H1 (cell line): ENCODE data around the gene CDYL. TPM values are rescaled to one million over a fixed set of nuclear protein-coding genes. Genes with fewer than 3 reads are reported as not detected.

Experiments used
- CTCF ChIA-PET: fragments of 300-600 bp; sonication (Branson Sonifier 250); formaldehyde crosslinking; loops from one replicate; lab custom pipeline; 2021; ENCODE audit not compliant: partially characterized antibody; lab: Charles Lee
- POLR2A ChIA-PET: fragments of 300-600 bp; sonication (Branson Sonifier 250); formaldehyde crosslinking; loops from one replicate; lab custom pipeline; 2021; ENCODE audit warnings: inconsistent platforms; ENCODE audit not compliant: partially characterized antibody; lab: Charles Lee
- DNase-seq, 2 experiments: peaks; one replicate each; pipeline versions ENCODE4 v3.0.0 to v3.0.0-alpha.2; 2010 to 2022; ENCODE audit warnings: low spot score in 2 of 2, low read depth in 1 of 2, mixed read lengths in 1 of 2
- FAIRE-seq: peaks from 2 replicates; lab custom pipeline; 2011; peaks lifted over from hg19 to GRCh38; lab: Jason Lieb, UNC
- H2AFZ ChIP-seq: 2 replicates; pipeline ENCODE4 v1.8.1; 2012; ENCODE audit warnings: low read length, inconsistent platforms
- H2AK5ac ChIP-seq: 2 replicates; pipeline ENCODE4 v1.6.1; 2013; ENCODE audit warnings: low read depth, low read length
- H2BK120ac ChIP-seq: replicated peaks from 2 replicates; pipeline ENCODE3; 2013; ENCODE audit warnings: low read depth, low read length, inconsistent platforms
- H2BK12ac ChIP-seq: 2 replicates; pipeline ENCODE4 v1.6.1; 2013; ENCODE audit warnings: low read depth, low read length
- H2BK15ac ChIP-seq: 2 replicates; pipeline ENCODE4 v1.6.1; 2013; ENCODE audit warnings: low read length
- H2BK20ac ChIP-seq: 2 replicates; pipeline ENCODE4 v1.6.1; 2013; ENCODE audit warnings: low read length
- H2BK5ac ChIP-seq: 2 replicates; pipeline ENCODE4 v1.6.1; 2013; ENCODE audit warnings: low read depth, low read length
- H3K14ac ChIP-seq: 2 replicates; pipeline ENCODE4 v1.6.1; 2013; ENCODE audit warnings: inconsistent platforms; ENCODE audit not compliant: insufficient read length
- H3K18ac ChIP-seq: 2 replicates; pipeline ENCODE4 v1.6.1; 2013; ENCODE audit warnings: low read length; ENCODE audit errors: extremely low read depth
- H3K23ac ChIP-seq: 2 replicates; pipeline ENCODE4 v1.6.1; 2013; ENCODE audit warnings: inconsistent platforms; ENCODE audit not compliant: insufficient read length
- H3K23me2 ChIP-seq: 2 replicates; pipeline ENCODE4 v1.6.1; 2013; ENCODE audit warnings: low read depth, low read length
- H3K27ac ChIP-seq: 2 replicates; pipeline ENCODE4 v1.6.1; 2011; ENCODE audit warnings: low read depth, low read length, inconsistent platforms
- H3K27me3 ChIP-seq, 4 experiments: replicated peaks in 1 of 4; 1 replicate in 1 of 4; 2 replicates in 3 of 4; pipeline versions ENCODE4 v1.6.1 to v1.8.1; 2011 to 2013; ENCODE audit warnings: low read length in 3 of 4, mild to moderate bottlenecking in 3 of 4, inconsistent platforms in 2 of 4, mixed read lengths in 2 of 4, moderate library complexity in 1 of 4; ENCODE audit not compliant: control insufficient read depth in 3 of 4, insufficient read depth in 3 of 4; ENCODE audit errors: extremely low read depth in 1 of 4
- H3K36me3 ChIP-seq, 4 experiments: 2 replicates each; pipeline versions ENCODE4 v1.6.1 to v1.8.1; 2011 to 2013; ENCODE audit warnings: mild to moderate bottlenecking in 4 of 4, low read length in 3 of 4, moderate library complexity in 2 of 4, control low read depth in 1 of 4, inconsistent platforms in 1 of 4; ENCODE audit not compliant: insufficient read depth in 4 of 4, control insufficient read depth in 2 of 4
- H3K4ac ChIP-seq: replicated peaks from 2 replicates; pipeline ENCODE3; 2013; ENCODE audit warnings: low read length, low read depth, mixed read lengths, inconsistent platforms; ENCODE audit not compliant: insufficient read length
- H3K4me1 ChIP-seq, 4 experiments: replicated peaks in 1 of 4; 1 replicate in 1 of 4; 2 replicates in 3 of 4; pipeline versions ENCODE4 v1.6.1 to v1.8.1; 2011 to 2013; ENCODE audit warnings: low read length in 3 of 4, inconsistent platforms in 2 of 4, mixed read lengths in 1 of 4; ENCODE audit not compliant: insufficient read depth in 4 of 4, control insufficient read depth in 3 of 4
- H3K4me2 ChIP-seq, 2 experiments: 2 replicates each; pipeline versions ENCODE4 v1.6.1 to v1.8.1; 2011 to 2013; ENCODE audit warnings: low read depth in 2 of 2, low read length in 2 of 2, control low read depth in 1 of 2, inconsistent platforms in 1 of 2, mild to moderate bottlenecking in 1 of 2; ENCODE audit not compliant: insufficient read depth in 1 of 2
- H3K4me3 ChIP-seq, 4 experiments: fragments of 200-600, 300-600 bp in 1 of 4; sonication (generic), shearing (Covaris generic), sonication (Bioruptor Twin) in 1 of 4; 2 replicates each; pipeline versions ENCODE4 v1.5.1 to v1.8.1; 2011 to 2016; ENCODE audit warnings: low read length in 4 of 4, low read depth in 3 of 4, control low read depth in 2 of 4, inconsistent platforms in 2 of 4, mild to moderate bottlenecking in 2 of 4, mixed read lengths in 1 of 4, moderate library complexity in 1 of 4; ENCODE audit not compliant: insufficient read depth in 2 of 4; ENCODE audit errors: extremely low read depth in 1 of 4
- H3K56ac ChIP-seq: replicated peaks from 2 replicates; pipeline ENCODE3; 2013; ENCODE audit warnings: low read depth, mild to moderate bottlenecking, mixed read lengths, low read length, inconsistent platforms; ENCODE audit not compliant: insufficient read length
- H3K79me1 ChIP-seq: 2 replicates; pipeline ENCODE4 v1.6.1; 2013; ENCODE audit warnings: low read depth, low read length, control low read depth
- H3K79me2 ChIP-seq, 2 experiments: 2 replicates each; pipeline versions ENCODE4 v1.6.1 to v1.8.1; 2012 to 2013; ENCODE audit warnings: low read length in 2 of 2, mild to moderate bottlenecking in 2 of 2, inconsistent platforms in 1 of 2; ENCODE audit not compliant: insufficient read depth in 2 of 2, control insufficient read depth in 1 of 2
- H3K9ac ChIP-seq, 4 experiments: replicated peaks in 1 of 4; 1 replicate in 1 of 4; 2 replicates in 3 of 4; pipeline versions ENCODE4 v1.6.1 to v1.8.1; 2011 to 2013; ENCODE audit warnings: low read depth in 3 of 4, low read length in 3 of 4, control low read depth in 2 of 4, mild to moderate bottlenecking in 2 of 4, moderate library complexity in 2 of 4, inconsistent platforms in 1 of 4; ENCODE audit errors: extremely low read depth in 1 of 4
- H3K9me3 ChIP-seq, 2 experiments: 2 replicates each; pipeline versions ENCODE4 v1.6.1 to v1.8.1; 2012 to 2013; ENCODE audit warnings: mild to moderate bottlenecking in 2 of 2, moderate library complexity in 2 of 2, control low read depth in 1 of 2, inconsistent platforms in 1 of 2, low read depth in 1 of 2, low read length in 1 of 2, mixed read lengths in 1 of 2; ENCODE audit not compliant: insufficient read depth in 2 of 2
- H4K20me1 ChIP-seq, 2 experiments: replicated peaks in 1 of 2; 2 replicates each; pipeline versions ENCODE3 to v1.8.1; 2011 to 2013; ENCODE audit warnings: inconsistent platforms in 2 of 2, low read length in 2 of 2, mild to moderate bottlenecking in 1 of 2; ENCODE audit not compliant: insufficient read depth in 2 of 2, control insufficient read depth in 1 of 2
- H4K5ac ChIP-seq: 2 replicates; pipeline ENCODE4 v1.6.1; 2013; ENCODE audit warnings: low read length, low read depth, mixed read lengths, inconsistent platforms; ENCODE audit not compliant: insufficient read length
- H4K8ac ChIP-seq: 2 replicates; pipeline ENCODE4 v1.8.0; 2013; ENCODE audit warnings: mild to moderate bottlenecking, moderate library complexity, low read length, inconsistent platforms; ENCODE audit not compliant: insufficient read depth; ENCODE audit errors: extremely low read depth
- H4K91ac ChIP-seq: replicated peaks from 2 replicates; pipeline ENCODE3; 2013; ENCODE audit warnings: low read length, mixed read lengths, inconsistent platforms; ENCODE audit not compliant: insufficient read length
- CHD1 ChIP-seq: IDR thresholded peaks from 2 replicates; pipeline ENCODE4 v1.6.1; 2012; ENCODE audit warnings: low read depth, low read length, improper control_type of control experiment
- CHD2 ChIP-seq: IDR thresholded peaks from 2 replicates; pipeline ENCODE4 v1.6.1; 2012; ENCODE audit warnings: low read length, improper control_type of control experiment
- CTBP2 ChIP-seq: IDR thresholded peaks from 2 replicates; pipeline ENCODE4 v1.7.0; 2011; ENCODE audit warnings: borderline replicate concordance, mild to moderate bottlenecking, moderate library complexity, mixed read lengths, low read length; ENCODE audit not compliant: insufficient read depth, insufficient read length
- JUND ChIP-seq: IDR thresholded peaks from 2 replicates; pipeline ENCODE4 v1.6.1; 2011; ENCODE audit warnings: mild to moderate bottlenecking, improper control_type of control experiment, low read length
- MAX ChIP-seq: IDR thresholded peaks from 2 replicates; pipeline ENCODE4 v1.6.1; 2012; ENCODE audit warnings: inconsistent platforms
- NRF1 ChIP-seq: IDR thresholded peaks from 2 replicates; pipeline ENCODE4 v1.6.1; 2011; ENCODE audit warnings: mild to moderate bottlenecking, low read depth, low read length, improper control_type of control experiment
- RNF2 ChIP-seq: fragments of 200-900, 300-1000 bp; sonication (generic); IDR thresholded peaks from 2 replicates; pipeline ENCODE4 v1.7.1; 2016; ENCODE audit warnings: borderline replicate concordance, low read depth, mild to moderate bottlenecking, antibody characterized with exemption, low read length; ENCODE audit not compliant: poor library complexity, severe bottlenecking; ENCODE audit errors: missing control alignments
- SIRT6 ChIP-seq: IDR thresholded peaks from one replicate; pipeline ENCODE4 v1.7.1; 2012; ENCODE audit warnings: low read length, inconsistent platforms
- SP4 ChIP-seq: IDR thresholded peaks from 2 replicates; pipeline ENCODE4 v1.6.1; 2012; ENCODE audit warnings: low read length, inconsistent platforms
- TBP ChIP-seq: IDR thresholded peaks from 2 replicates; pipeline ENCODE4 v1.6.1; 2011; ENCODE audit warnings: low read depth, low read length, improper control_type of control experiment
- ZNF274 ChIP-seq: IDR thresholded peaks from 2 replicates; pipeline ENCODE4 v1.7.0; 2012; ENCODE audit warnings: low read length, borderline replicate concordance; ENCODE audit errors: extremely low read depth
- WGBS, 2 experiments: shearing (Covaris generic) in 1 of 2; methylation state at CpG; one replicate each; pipeline versions ENCODE4 v1.1.6 to v1.1.7; 2013 to 2015; ENCODE audit warnings: low lambda C conversion rate in 2 of 2, mixed read lengths in 2 of 2, inconsistent platforms in 1 of 2, low coverage in 1 of 2, missing lambda C conversion rate in 1 of 2; ENCODE audit not compliant: insufficient replicate concordance in 2 of 2, insufficient coverage in 1 of 2, insufficient read length in 1 of 2; ENCODE audit errors: extremely low coverage in 1 of 2, missing lambda C conversion rate in 1 of 2; 5-methylcytosine and 5-hydroxymethylcytosine counted together
- polyA plus RNA-seq, 7 experiments: library from polyadenylated mRNA; depleted of rRNA in 3 of 7; stranded (reverse) in 5 of 7; unstranded in 2 of 7; fragments of >200 nt in 5 of 7; fragments of 200-250 nt in 2 of 7; gene quantifications; 1 replicate in 5 of 7; 2 replicates in 1 of 7; 4 replicates in 1 of 7; pipeline versions ENCODE4 v1.2.1 to v1.2.3, GENCODE V29; 2011 to 2013; ENCODE audit warnings: missing spikeins in 2 of 7, mixed read lengths in 2 of 7
- total RNA-seq: library from RNA; stranded (reverse); fragmentation: NEBNext Ultra II Directional; extraction: Animal tissue kit (Norgen Biotek cat#: 25700); gene quantifications from 2 replicates; pipeline ENCODE4 v1.2.1, GENCODE V29; 2021

The CDYL gene
- total and polyA plus RNA-seq, 2 of the 8 experiments (the other 6 are each of a cell fraction or from before 2014, with no cell fraction given): 56.4 to 119 TPM

GRCh38 chr6:5003604-5004372 lies 227.6 kb downstream of the CDYL start, which contains the start of gene RPP40:
TSS of gene RPP40 (minus strand) at chr6:5004037. CDS start at chr6:5004002, 35 bp downstream.
- peak within 1 kb of the TSS; percentile 92; the same call in 1 of the 2 replicates for H2BK15ac ChIP-seq
- H2BK20ac ChIP-seq: no peak within 1 kb of the TSS
- H3K27ac ChIP-seq: peak within 1 kb of the TSS; percentile 24; the same call in 1 of the 2 replicates
- DNase-seq (peak; percentile 90 to 99), FAIRE-seq (no peak)
- no peak within 1 kb of the TSS for H3K4ac ChIP-seq
- H3K79me2 ChIP-seq: no peaks in the 10 kb centered on the region
- peak within 1 kb of the TSS; percentile 65 to 86 (median 70) for H3K4me3 ChIP-seq
- WGBS, 2 experiments: 2% methylated on average over 46 of the region's 64 CpGs; no CpG with 5 or more reads in 1 of the 2 experiments
- H3K18ac ChIP-seq: peak within 1 kb of the TSS; percentile 97
- no peaks in the 10 kb centered on the region; a peak in 1 of 4 replicates for H3K9me3 ChIP-seq
- ChIA-PET POLR2A (interaction anchor here (0.7 to 1.9 kb wide), 7 partner anchors 13 to 82 kb away, joined by 3 to 7 read pairs (median 4); partner anchors contain the start of gene PPP1R3G), CTCF (interaction anchor here (0.6 to 1.8 kb wide), 7 partner anchors 9 to 156 kb away, joined by 3 to 6 read pairs (median 4); no protein-coding TSS in a partner anchor)
- peaks cover 0 to 5% (median 2%) of the 10 kb centered on the region in 4 experiments; a peak in 2 of 8 replicates for H3K36me3 ChIP-seq
- peak within 1 kb of the TSS; percentile 71; the same call in 1 of the 2 replicates for H2BK5ac ChIP-seq
- no peak within 1 kb of the TSS for H3K23ac ChIP-seq
- H2BK12ac ChIP-seq: no peak within 1 kb of the TSS
- no peak within 1 kb of the TSS for H4K91ac ChIP-seq
- peak within 1 kb of the TSS; percentile 53 to 59 (median 57); a peak in 5 of 7 replicates for H3K9ac ChIP-seq
- no peak within 1 kb of the TSS for H4K8ac ChIP-seq
- peak within 1 kb of the TSS; percentile 95 for H2AFZ ChIP-seq
- H3K27me3 ChIP-seq: no peaks in the 10 kb centered on the region; a peak in 1 of 7 replicates
- H3K4me1 ChIP-seq: peaks cover 0 to 5% (median under 1%) of the 10 kb centered on the region in 4 experiments; a peak in 2 of 7 replicates
- H3K23me2 ChIP-seq: no peaks in the 10 kb centered on the region
- no peak within 1 kb of the TSS for H3K14ac ChIP-seq
- no peaks in the 10 kb centered on the region for H3K79me1 ChIP-seq
- peak within 1 kb of the TSS; percentile 62 to 98 for H3K4me2 ChIP-seq
- no peak within 1 kb of the TSS for H2AK5ac ChIP-seq
- no peaks in the 10 kb centered on the region for H4K20me1 ChIP-seq
- no peak within 1 kb of the TSS for H3K56ac ChIP-seq
- peak within 1 kb of the TSS; percentile 69 for H4K5ac ChIP-seq
- no peak within 1 kb of the TSS for H2BK120ac ChIP-seq
- no peak for TF ChIP-seq RNF2
- no peak for TF ChIP-seq CTBP2
- peak; percentile 86 for TF ChIP-seq SP4
- TF ChIP-seq JUND: no peak
- TF ChIP-seq ZNF274: no peak
- no peak; the same call in 1 of the 2 replicates for TF ChIP-seq CHD2
- no peak for TF ChIP-seq CHD1
- TF ChIP-seq TBP: peak; percentile 72
- no peak for TF ChIP-seq SIRT6
- TF ChIP-seq NRF1: peak; percentile 9; the same call in 1 of the 2 replicates
- TF ChIP-seq MAX: peak; percentile 83
